Bronchial epithelial cell (primary cell): ENCODE results near the gene ZAR1. TPM values are rescaled to one million over a fixed set of nuclear protein-coding genes. Genes with fewer than 3 reads are reported as not detected.

ENCODE experiments used
- DNase-seq: peaks from one replicate; pipeline ENCODE4 v3.0.0-alpha.2; 2010; ENCODE audit warnings: low read depth
- FAIRE-seq: peaks from 2 replicates; lab custom pipeline; 2011; peaks lifted over from hg19 to GRCh38; lab: Jason Lieb, UNC
- H3K27me3 ChIP-seq: 2 replicates; pipeline ENCODE4 v1.5.1; 2011; ENCODE audit warnings: low read length; ENCODE audit not compliant: control insufficient read depth, insufficient read depth
- H3K36me3 ChIP-seq: 2 replicates; pipeline ENCODE4 v1.5.1; 2011; ENCODE audit warnings: low read length; ENCODE audit not compliant: control insufficient read depth, insufficient read depth
- H3K4me3 ChIP-seq: 2 replicates; pipeline ENCODE4 v1.5.1; 2011; ENCODE audit warnings: mild to moderate bottlenecking, low read depth, low read length, control low read depth
- total RNA-seq: library from RNA; depleted of rRNA; stranded (reverse); fragments of >200 nt; gene quantifications from 2 replicates; pipeline ENCODE4 v1.2.1, GENCODE V29; 2014
- TF ChIP-seq, protein P1 (sequence below): IDR thresholded peaks from 2 replicates; pipeline ENCODE4 v1.5.1; 2011; ENCODE audit warnings: mild to moderate bottlenecking, moderate library complexity, low read length, control low read depth, inconsistent platforms; ENCODE audit not compliant: insufficient read depth, severe bottlenecking

Gene ZAR1
- total RNA-seq, 1 donor from 2014 or later = under 0.01 TPM

DNA sequence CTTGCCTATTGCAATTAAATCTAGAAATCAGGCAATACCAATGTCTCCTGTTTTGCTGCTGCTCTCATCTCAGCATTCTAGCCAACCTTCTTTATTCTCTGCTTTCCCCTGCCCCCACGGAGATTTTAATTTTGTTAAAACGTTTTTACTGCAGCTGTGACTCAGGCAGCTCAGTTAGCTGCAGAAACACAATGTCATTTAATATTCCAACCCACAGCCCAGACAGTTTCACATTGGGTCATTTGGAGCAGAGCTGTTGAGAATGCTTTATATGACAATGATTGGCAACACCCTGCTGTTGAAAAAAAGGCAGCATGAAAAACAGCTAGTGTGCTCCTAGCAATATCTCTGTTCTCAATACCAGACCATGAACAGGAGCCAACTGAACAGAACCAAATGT, 19.5 kb upstream of the ZAR1 start:
- FAIRE-seq = no peak

DNA sequence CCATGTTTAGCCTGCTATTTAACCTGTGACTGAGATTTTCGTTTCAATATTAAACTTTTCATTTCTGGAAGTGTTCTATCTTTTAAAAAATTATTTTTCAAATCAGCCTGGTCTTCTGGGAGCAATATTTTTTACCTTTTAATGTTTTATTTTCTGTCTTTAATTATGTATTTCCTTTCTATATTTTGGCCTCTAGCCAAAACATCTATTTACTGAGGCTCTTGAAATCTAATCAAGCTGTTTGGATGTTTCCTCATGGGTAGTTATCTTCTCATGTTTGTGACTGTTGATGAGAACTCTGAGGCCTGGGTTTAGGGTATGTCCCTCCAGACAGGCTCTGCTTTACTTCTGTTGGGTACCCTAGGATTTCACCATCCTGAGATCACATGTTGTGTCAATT, 17.3 kb upstream of the ZAR1 start:
- Histone ChIP-seq H3K4me3 (no peak overlapping the region), H3K36me3 (no peaks in the 10 kb centered on the region), H3K27me3 (peaks cover 6% of the 10 kb centered on the region)
- TF ChIP-seq, protein P1, sequence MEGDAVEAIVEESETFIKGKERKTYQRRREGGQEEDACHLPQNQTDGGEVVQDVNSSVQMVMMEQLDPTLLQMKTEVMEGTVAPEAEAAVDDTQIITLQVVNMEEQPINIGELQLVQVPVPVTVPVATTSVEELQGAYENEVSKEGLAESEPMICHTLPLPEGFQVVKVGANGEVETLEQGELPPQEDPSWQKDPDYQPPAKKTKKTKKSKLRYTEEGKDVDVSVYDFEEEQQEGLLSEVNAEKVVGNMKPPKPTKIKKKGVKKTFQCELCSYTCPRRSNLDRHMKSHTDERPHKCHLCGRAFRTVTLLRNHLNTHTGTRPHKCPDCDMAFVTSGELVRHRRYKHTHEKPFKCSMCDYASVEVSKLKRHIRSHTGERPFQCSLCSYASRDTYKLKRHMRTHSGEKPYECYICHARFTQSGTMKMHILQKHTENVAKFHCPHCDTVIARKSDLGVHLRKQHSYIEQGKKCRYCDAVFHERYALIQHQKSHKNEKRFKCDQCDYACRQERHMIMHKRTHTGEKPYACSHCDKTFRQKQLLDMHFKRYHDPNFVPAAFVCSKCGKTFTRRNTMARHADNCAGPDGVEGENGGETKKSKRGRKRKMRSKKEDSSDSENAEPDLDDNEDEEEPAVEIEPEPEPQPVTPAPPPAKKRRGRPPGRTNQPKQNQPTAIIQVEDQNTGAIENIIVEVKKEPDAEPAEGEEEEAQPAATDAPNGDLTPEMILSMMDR = no peak
- FAIRE-seq (no peak), DNase-seq (no peak)

More for the DNA sequence above, 19.5 kb upstream of the ZAR1 start:
- no peak overlapping the region for H3K4me3 ChIP-seq
- peaks cover 6% of the 10 kb centered on the region for H3K27me3 ChIP-seq
- TF ChIP-seq, protein P1 = no peak
- DNase-seq = no peak
- H3K36me3 ChIP-seq = no peaks in the 10 kb centered on the region

DNA sequence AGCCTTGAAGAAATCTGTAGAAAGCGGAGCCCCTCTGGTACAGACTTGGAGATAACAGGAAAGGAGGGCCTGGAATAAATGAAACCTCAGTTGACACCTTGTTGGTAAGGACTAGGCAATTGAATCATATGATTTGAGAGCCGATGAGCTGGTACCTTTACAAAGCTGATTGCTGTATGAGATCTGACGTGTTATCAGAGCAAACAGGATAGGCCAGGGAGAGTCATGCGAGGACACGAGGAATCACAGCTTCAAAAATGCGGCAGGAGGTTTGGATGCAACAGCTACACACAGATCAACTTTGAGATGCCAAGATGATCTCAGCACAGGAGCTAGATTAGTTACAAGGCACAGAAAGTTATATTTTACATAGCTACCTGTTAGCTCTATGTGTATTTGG, 14.3 kb upstream of the ZAR1 start:
- TF ChIP-seq, protein P1 = no peak
- FAIRE-seq (no peak), DNase-seq (no peak)
- Histone ChIP-seq H3K36me3 (no peaks in the 10 kb centered on the region), H3K4me3 (no peak overlapping the region), H3K27me3 (peaks cover 2% of the 10 kb centered on the region)

DNA sequence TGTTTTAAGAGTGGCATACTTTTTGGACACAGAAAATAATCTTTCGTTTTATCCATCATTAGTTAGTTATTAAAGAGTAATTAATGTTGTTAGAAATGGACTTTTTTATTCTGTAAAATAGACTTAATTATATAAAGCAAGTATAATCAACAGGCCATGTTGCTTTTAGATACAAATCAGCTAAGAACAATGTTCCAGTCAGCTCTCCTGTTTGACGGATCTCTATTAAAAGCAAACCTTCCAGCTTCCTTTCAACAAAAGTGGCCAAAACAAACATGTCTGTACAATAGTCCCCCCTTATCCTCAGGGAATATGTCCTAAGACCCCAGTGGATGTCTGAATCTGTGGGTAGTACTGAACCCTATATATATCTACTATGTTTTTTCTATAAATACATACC, 11.8 kb upstream of the ZAR1 start:
- H3K4me3 ChIP-seq = no peak overlapping the region
- H3K27me3 ChIP-seq = peaks cover 11% of the 10 kb centered on the region
- TF ChIP-seq, protein P1 = no peak
- H3K36me3 ChIP-seq = no peaks in the 10 kb centered on the region
- DNase-seq = no peak
- FAIRE-seq = no peak

DNA sequence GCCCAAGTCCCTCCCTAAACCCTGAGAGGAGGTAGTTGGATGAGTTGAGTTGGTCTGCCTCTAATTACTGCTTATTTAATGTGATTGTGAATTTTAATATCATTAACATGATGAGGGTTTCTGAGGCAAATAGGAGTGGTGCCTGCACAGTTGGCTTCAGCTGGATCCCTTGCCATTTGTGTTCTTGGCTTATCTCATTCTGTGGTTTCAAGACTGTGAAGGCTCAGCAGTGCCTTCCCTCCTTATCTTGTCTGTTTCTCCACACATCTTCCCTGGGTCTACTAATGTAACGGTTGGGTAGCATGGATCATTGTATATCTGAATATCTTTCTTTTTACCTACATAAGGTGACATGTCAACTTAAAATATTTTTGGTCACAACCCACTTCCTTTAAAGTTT, 8.5 kb upstream of the ZAR1 start:
- H3K4me3 ChIP-seq = no peak overlapping the region
- no peaks in the 10 kb centered on the region for H3K36me3 ChIP-seq
- no peak for DNase-seq
- no peak for FAIRE-seq
- TF ChIP-seq, protein P1 = no peak
- peaks cover 25% of the 10 kb centered on the region for H3K27me3 ChIP-seq

DNA sequence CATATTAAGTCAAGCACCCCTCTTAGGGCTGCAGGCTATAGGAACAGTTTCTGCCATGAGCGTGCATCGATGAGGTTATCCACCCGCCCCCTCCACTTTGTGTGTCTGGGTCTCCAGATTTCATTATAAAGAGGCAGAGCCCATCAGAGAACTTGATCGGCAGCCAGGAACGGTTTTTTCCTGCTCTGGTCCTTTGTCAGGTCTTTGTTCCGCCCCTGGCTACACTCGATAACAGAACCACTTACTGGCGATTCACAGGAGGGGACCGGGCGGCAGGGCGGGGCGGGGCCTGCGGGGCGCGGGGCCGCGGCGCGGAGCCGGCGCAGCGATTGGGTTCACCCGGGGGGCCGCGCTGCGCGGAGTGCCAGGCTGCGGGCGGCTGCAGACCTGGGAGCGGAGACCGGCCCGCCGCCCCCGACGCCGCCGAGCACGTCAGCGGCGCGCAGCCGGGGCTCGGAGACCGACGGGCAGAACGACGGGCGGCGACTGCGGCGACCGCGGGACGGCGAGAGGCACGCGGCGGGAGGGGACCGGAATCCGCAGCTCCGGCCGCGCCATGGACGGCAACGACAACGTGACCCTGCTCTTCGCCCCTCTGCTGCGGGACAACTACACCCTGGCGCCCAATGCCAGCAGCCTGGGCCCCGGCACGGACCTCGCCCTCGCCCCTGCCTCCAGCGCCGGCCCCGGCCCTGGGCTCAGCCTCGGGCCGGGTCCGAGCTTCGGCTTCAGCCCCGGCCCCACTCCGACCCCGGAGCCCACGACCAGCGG, 6.9 kb upstream of the ZAR1 start, which contains the start of gene SLC10A4:
SLC10A4 (plus strand) TSS at position 338 of the 771 bp plus-strand sequence; CDS start at position 557, 219 bp downstream.
- H3K36me3 ChIP-seq = no peaks in the 10 kb centered on the region
- TF ChIP-seq, protein P1 = no peak
- no peak for DNase-seq
- no peak for FAIRE-seq
- peak within 1 kb of the TSS; percentile 17 for H3K4me3 ChIP-seq
- H3K27me3 ChIP-seq = peaks cover 29% of the 10 kb centered on the region
